Measurements from ENCODE around the gene TGFB1.

- TF ChIP-seq GATA2 (IDR thresholded peaks at IDR 0.05; ENCODE audit: low read depth, low read length): no peak
- no peak for TF ChIP-seq GATA3 (IDR thresholded peaks at IDR 0.05; ENCODE audit: low read depth, low read length)
These were observed 28.1 kb downstream of the TGFB1 start for GRCh38 chr19:41325640-41325946.

All from SH-SY5Y (cell line).